Testis (tissue), 2 donors: Measurements from ENCODE around the gene ADIPOR1.

Source experiments
- CTCF ChIP-seq, 3 experiments: fragments of 450-650 bp in 2 of 3; fragments of 200-600 bp in 1 of 3; sonication (generic) in 1 of 3; IDR thresholded peaks; one replicate each; pipeline ENCODE4 v1.5.1; 2016 to 2019; ENCODE audit warnings: antibody characterized with exemption in 3 of 3, mild to moderate bottlenecking in 2 of 3, moderate library complexity in 1 of 3
- POLR2A ChIP-seq: fragments of 450-650 bp; IDR thresholded peaks from one replicate; pipeline ENCODE4 v1.6.1; 2017; ENCODE audit warnings: antibody characterized with exemption, mild to moderate bottlenecking, moderate library complexity

GRCh38 chr1:202909494-202909893 lies 48.6 kb downstream of the ADIPOR1 start:
- no peak for TF ChIP-seq CTCF (IDR thresholded peaks at IDR 0.05)
- TF ChIP-seq POLR2A = no peak
